Colonic mucosa (tissue), 4 donors: ENCODE data around the gene LHFPL4. TPM values are rescaled to one million over a fixed set of nuclear protein-coding genes. Genes with fewer than 3 reads are reported as not detected.

Experiments used
- DNase-seq: peaks from one replicate; pipeline ENCODE4 v3.0.0-alpha.2; 2020
- H3K27ac ChIP-seq: fragments of 200-600 bp; one replicate; pipeline ENCODE4 v1.8.0; 2021
- H3K27me3 ChIP-seq: fragments of 200-600 bp; one replicate; pipeline ENCODE4 v1.8.0; 2021
- H3K36me3 ChIP-seq: fragments of 200-600 bp; one replicate; pipeline ENCODE4 v1.8.0; 2021
- H3K4me1 ChIP-seq: fragments of 200-600 bp; one replicate; pipeline ENCODE4 v1.8.0; 2021; ENCODE audit warnings: mild to moderate bottlenecking
- H3K4me3 ChIP-seq: fragments of 200-600 bp; one replicate; pipeline ENCODE4 v1.8.0; 2021
- H3K9ac ChIP-seq, 2 donors: one replicate each; pipeline ENCODE4 v1.7.0; 2013; ENCODE audit warnings: control low read depth in 2 of 2, low read depth in 2 of 2, low read length in 2 of 2
- H3K9me3 ChIP-seq: fragments of 200-600 bp; one replicate; pipeline ENCODE4 v1.8.0; 2021
- intact Hi-C: fragments of 100-400 bp; cut with DNase I; formaldehyde crosslinking; loops from one replicate; pipeline ENCODE4 v1.14.1; 2022
- total RNA-seq, 2 donors: library from RNA; stranded (reverse); fragmentation: NEBNext Ultra II Directional in 1 of 2; extraction: Animal tissue kit (Norgen Biotek cat#: 25700) in 1 of 2; gene quantifications; one replicate each; pipeline ENCODE4 v1.2.1, GENCODE V29; 2021
- TF ChIP-seq, protein P1 (sequence below): fragments of 200-600 bp; IDR thresholded peaks from one replicate; pipeline ENCODE4 v1.8.0; 2022; ENCODE audit warnings: antibody characterized with exemption, mild to moderate bottlenecking
- donor health status: healthy.
- donor health status: DM: no; HTN: no; CAD: no.
- donor health status: DM: no; HTN: no; CAD: no.

The LHFPL4 gene
- total RNA-seq, 2 donors from 2014 or later, result 0.05 to 1.2 TPM

- intact Hi-C loops, result no loop called here
- Histone ChIP-seq H3K9ac (no peak overlapping the region), H3K27me3 (no peaks in the 10 kb centered on the region), H3K4me3 (no peak overlapping the region), H3K4me1 (no peaks in the 10 kb centered on the region), H3K9me3 (no peaks in the 10 kb centered on the region), H3K36me3 (no peaks in the 10 kb centered on the region), H3K27ac (no peak overlapping the region)
- no peak for DNase-seq
- TF ChIP-seq, protein P1, sequence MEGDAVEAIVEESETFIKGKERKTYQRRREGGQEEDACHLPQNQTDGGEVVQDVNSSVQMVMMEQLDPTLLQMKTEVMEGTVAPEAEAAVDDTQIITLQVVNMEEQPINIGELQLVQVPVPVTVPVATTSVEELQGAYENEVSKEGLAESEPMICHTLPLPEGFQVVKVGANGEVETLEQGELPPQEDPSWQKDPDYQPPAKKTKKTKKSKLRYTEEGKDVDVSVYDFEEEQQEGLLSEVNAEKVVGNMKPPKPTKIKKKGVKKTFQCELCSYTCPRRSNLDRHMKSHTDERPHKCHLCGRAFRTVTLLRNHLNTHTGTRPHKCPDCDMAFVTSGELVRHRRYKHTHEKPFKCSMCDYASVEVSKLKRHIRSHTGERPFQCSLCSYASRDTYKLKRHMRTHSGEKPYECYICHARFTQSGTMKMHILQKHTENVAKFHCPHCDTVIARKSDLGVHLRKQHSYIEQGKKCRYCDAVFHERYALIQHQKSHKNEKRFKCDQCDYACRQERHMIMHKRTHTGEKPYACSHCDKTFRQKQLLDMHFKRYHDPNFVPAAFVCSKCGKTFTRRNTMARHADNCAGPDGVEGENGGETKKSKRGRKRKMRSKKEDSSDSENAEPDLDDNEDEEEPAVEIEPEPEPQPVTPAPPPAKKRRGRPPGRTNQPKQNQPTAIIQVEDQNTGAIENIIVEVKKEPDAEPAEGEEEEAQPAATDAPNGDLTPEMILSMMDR, result no peak
These were observed 17.4 kb downstream of the LHFPL4 start for GRCh38 chr3:9536212-9536611.

GRCh38 chr3:9534429-9534828, 19.2 kb downstream of the LHFPL4 start:
- TF ChIP-seq, protein P1, result no peak
- no peaks in the 10 kb centered on the region for H3K36me3 ChIP-seq
- H3K27ac ChIP-seq, result no peak overlapping the region
- no peaks in the 10 kb centered on the region for H3K27me3 ChIP-seq
- no peak overlapping the region for H3K9ac ChIP-seq
- no peaks in the 10 kb centered on the region for H3K9me3 ChIP-seq
- H3K4me1 ChIP-seq, result no peaks in the 10 kb centered on the region
- intact Hi-C loops, result no loop called here
- H3K4me3 ChIP-seq, result no peak overlapping the region
- no peak for DNase-seq

- H3K27me3 ChIP-seq, result no peaks in the 10 kb centered on the region
- H3K4me3 ChIP-seq, result no peak overlapping the region
- H3K27ac ChIP-seq, result no peak overlapping the region
- TF ChIP-seq, protein P1, result no peak
- H3K4me1 ChIP-seq, result no peaks in the 10 kb centered on the region
- H3K9me3 ChIP-seq, result no peaks in the 10 kb centered on the region
- no peaks in the 10 kb centered on the region for H3K36me3 ChIP-seq
- DNase-seq, result no peak
- intact Hi-C loops, result no loop called here
- no peak overlapping the region for H3K9ac ChIP-seq
These were observed 28.5 kb downstream of the LHFPL4 start for GRCh38 chr3:9525078-9525477.

GRCh38 chr3:9514956-9515355, 38.7 kb downstream of the LHFPL4 start:
- Histone ChIP-seq H3K9me3 (no peaks in the 10 kb centered on the region), H3K4me3 (no peak overlapping the region), H3K9ac (no peak overlapping the region), H3K27ac (no peak overlapping the region), H3K4me1 (no peaks in the 10 kb centered on the region), H3K27me3 (no peaks in the 10 kb centered on the region), H3K36me3 (no peaks in the 10 kb centered on the region)
- intact Hi-C loops, result no loop called here
- no peak for DNase-seq
- TF ChIP-seq, protein P1, result no peak

DNA sequence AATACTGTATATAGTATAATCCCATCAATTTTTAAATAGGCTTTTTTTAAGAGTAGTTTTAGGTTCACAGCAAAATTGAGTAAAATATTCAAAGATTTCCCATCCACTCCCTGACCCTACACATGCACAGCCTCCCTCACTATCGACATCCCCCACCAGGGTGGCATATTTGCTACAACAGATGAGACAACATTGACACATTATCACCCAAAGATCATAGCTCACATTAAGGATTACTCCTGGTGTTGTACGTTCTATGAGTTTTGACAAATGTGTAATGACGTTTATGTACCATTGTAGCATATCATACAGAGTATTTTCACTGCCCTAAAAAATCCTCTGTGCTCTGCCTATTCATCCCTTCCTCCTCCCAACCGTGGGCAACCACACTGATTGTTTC, 39.3 kb downstream of the LHFPL4 start:
- DNase-seq, result no peak
- no peak overlapping the region for H3K4me3 ChIP-seq
- intact Hi-C loops, result no loop called here
- TF ChIP-seq, protein P1, result no peak
- H3K27ac ChIP-seq, result no peak overlapping the region
- no peaks in the 10 kb centered on the region for H3K27me3 ChIP-seq
- H3K9me3 ChIP-seq, result no peaks in the 10 kb centered on the region
- no peaks in the 10 kb centered on the region for H3K4me1 ChIP-seq
- no peaks in the 10 kb centered on the region for H3K36me3 ChIP-seq
- H3K9ac ChIP-seq, result no peak overlapping the region
